CD4-positive, alpha-beta T cell (primary cell): ENCODE results near the gene HES2. TPM values are rescaled to one million over a fixed set of nuclear protein-coding genes. Genes with fewer than 3 reads are reported as not detected.
"Not testable (repeated sequence)": the region's sequence is repeated elsewhere in the genome, so short reads cannot be mapped to it uniquely, and the experiment has no call there.

Source experiments
- ATAC-seq: fragments of 200-7000 bp; cut with Tn5 transposase; one replicate; pipeline ENCODE4 v1.10.0; 2022; ENCODE audit warnings: mild to moderate bottlenecking; ENCODE audit not compliant: poor library complexity
- CTCF ChIA-PET: fragments of 350-600 bp; sonication (Branson Sonifier 250); formaldehyde crosslinking; loops from one replicate; lab custom pipeline; 2021; ENCODE audit warnings: antibody characterized with exemption, inconsistent platforms; lab: Charles Lee
- POLR2A ChIA-PET: fragments of 350-600 bp; sonication (Branson Sonifier 250); formaldehyde crosslinking; loops from one replicate; lab custom pipeline; 2021; ENCODE audit warnings: antibody characterized with exemption, inconsistent platforms; lab: Charles Lee
- DNase-seq, 14 experiments: peaks; one replicate each; pipeline ENCODE4 v3.0.0-alpha.2; 2013 to 2020; ENCODE audit warnings: mixed read lengths in 2 of 14
- H3K27ac ChIP-seq, 2 donors: one replicate each; pipeline versions ENCODE4 v1.5.1 to v1.7.0; 2013; ENCODE audit warnings: low read length in 2 of 2, low read depth in 1 of 2, mild to moderate bottlenecking in 1 of 2
- H3K27me3 ChIP-seq, 2 experiments: 1 replicate in 1 of 2; 2 replicates in 1 of 2; pipeline versions ENCODE4 v1.6.1 to v1.7.0; 2013; ENCODE audit warnings: low read length in 2 of 2, control low read depth in 1 of 2, mild to moderate bottlenecking in 1 of 2, moderate library complexity in 1 of 2; ENCODE audit not compliant: insufficient read depth in 2 of 2, control insufficient read depth in 1 of 2
- H3K36me3 ChIP-seq: one replicate; pipeline ENCODE4 v1.6.1; 2013; ENCODE audit warnings: low read length, control low read depth; ENCODE audit not compliant: insufficient read depth
- H3K4me1 ChIP-seq: one replicate; pipeline ENCODE4 v1.6.1; 2013; ENCODE audit warnings: low read length, control low read depth; ENCODE audit not compliant: insufficient read depth
- H3K4me3 ChIP-seq: one replicate; pipeline ENCODE4 v1.5.1; 2013; ENCODE audit warnings: mild to moderate bottlenecking, low read length, moderate library complexity
- H3K9me3 ChIP-seq, 2 experiments: 1 replicate in 1 of 2; 2 replicates in 1 of 2; pipeline versions ENCODE4 v1.6.1 to v1.7.0; 2013; ENCODE audit warnings: low read length in 2 of 2, mild to moderate bottlenecking in 2 of 2, control low read depth in 1 of 2, moderate library complexity in 1 of 2; ENCODE audit not compliant: control insufficient read depth in 1 of 2, insufficient read depth in 1 of 2
- H3K27ac Mint-ChIP-seq: one replicate; pipeline ENCODE4 v1.8.0; 2020; ENCODE audit warnings: mixed read lengths
- H3K27me3 Mint-ChIP-seq: one replicate; pipeline ENCODE4 v1.8.0; 2021; ENCODE audit warnings: mixed read lengths
- H3K36me3 Mint-ChIP-seq: one replicate; pipeline ENCODE4 v1.8.0; 2021; ENCODE audit warnings: low read depth, mixed read lengths
- H3K4me1 Mint-ChIP-seq: one replicate; pipeline ENCODE4 v1.8.0; 2021; ENCODE audit warnings: low read depth, mixed read lengths
- H3K4me3 Mint-ChIP-seq: one replicate; pipeline ENCODE4 v1.8.0; 2020; ENCODE audit warnings: mild to moderate bottlenecking, mixed read lengths
- H3K9me3 Mint-ChIP-seq: one replicate; pipeline ENCODE4 v1.8.0; 2020; ENCODE audit warnings: mixed read lengths
- CTCF ChIP-seq: fragments of 200-600 bp; IDR thresholded peaks from one replicate; pipeline ENCODE4 v1.8.0; 2022; ENCODE audit warnings: antibody characterized with exemption, mild to moderate bottlenecking
- intact Hi-C, 2 experiments: fragments of 100-400 bp; cut with DNase I in 1 of 2; cut with micrococcal nuclease in 1 of 2; formaldehyde crosslinking; loops; one replicate each; pipeline versions ENCODE4 v1.15.1 to v1.9.0; 2023 to 2025; cut with DNase I, micrococcal nuclease
- total RNA-seq, 174 experiments: library from RNA in 2 of 174; stranded (reverse) in 2 of 174; gene quantifications; one replicate each; pipeline ENCODE4 v1.2.3 and lab custom pipeline; 2021 to 2026

Gene HES2
- total RNA-seq, 2 experiments from 2014 or later: not detected

GRCh38 chr1:6436277-6436676 lies 16.6 kb upstream of the HES2 start:
- intact Hi-C loops: loop anchor here in 1 of 2 experiments (2.0 kb wide), 1 partner anchor 189 kb away; no protein-coding TSS in a partner anchor
- ATAC-seq, H3K4me3 ChIP-seq, H3K36me3 ChIP-seq, H3K36me3 Mint-ChIP-seq, POLR2A ChIA-PET, H3K9me3 ChIP-seq, H3K27ac Mint-ChIP-seq, H3K27ac ChIP-seq, H3K4me1 Mint-ChIP-seq, H3K27me3 ChIP-seq, H3K9me3 Mint-ChIP-seq, DNase-seq, H3K4me3 Mint-ChIP-seq: not testable (repeated sequence)
- CTCF ChIA-PET: interaction anchor here (2.0 to 5.3 kb wide), 2 partner anchors 14 to 88 kb away, joined by 7 to 77 read pairs; partner anchors contain the start of genes ESPN and HES2
- H3K27me3 Mint-ChIP-seq: peaks cover 24% of the 10 kb centered on the region
- H3K4me1 ChIP-seq: peaks cover 15% of the 10 kb centered on the region

GRCh38 chr1:6435547-6435946 lies 15.8 kb upstream of the HES2 start:
- H3K36me3 Mint-ChIP-seq: no peaks in the 10 kb centered on the region
- ATAC-seq (no peak), DNase-seq (no peak)
- CTCF ChIA-PET: no interaction called here
- H3K27ac Mint-ChIP-seq: no peak overlapping the region
- H3K4me3 Mint-ChIP-seq: no peak overlapping the region
- Histone ChIP-seq H3K27me3 (peaks cover 0 to 5% of the 10 kb centered on the region in 2 experiments), H3K4me3 (no peak overlapping the region), H3K9me3 (no peaks in the 10 kb centered on the region), H3K4me1 (peaks cover 10% of the 10 kb centered on the region), H3K36me3 (no peaks in the 10 kb centered on the region), H3K27ac (no peak overlapping the region)
- H3K4me1 Mint-ChIP-seq: peaks cover 9% of the 10 kb centered on the region
- no peaks in the 10 kb centered on the region for H3K9me3 Mint-ChIP-seq
- no peak for TF ChIP-seq CTCF
- intact Hi-C loops: no loop called here
- peaks cover 21% of the 10 kb centered on the region for H3K27me3 Mint-ChIP-seq
- POLR2A ChIA-PET: no interaction called here

GRCh38 chr1:6435129-6435528 lies 15.4 kb upstream of the HES2 start:
- ChIA-PET CTCF (no interaction called here), POLR2A (no interaction called here)
- no peak overlapping the region for H3K27ac Mint-ChIP-seq
- Histone ChIP-seq H3K36me3 (no peaks in the 10 kb centered on the region), H3K4me3 (no peak overlapping the region), H3K27me3 (peaks cover 0 to 5% of the 10 kb centered on the region in 2 experiments), H3K9me3 (no peaks in the 10 kb centered on the region), H3K4me1 (peaks cover 9% of the 10 kb centered on the region), H3K27ac (no peak overlapping the region)
- no peak for TF ChIP-seq CTCF
- no peak for ATAC-seq
- peaks cover 9% of the 10 kb centered on the region for H3K4me1 Mint-ChIP-seq
- H3K27me3 Mint-ChIP-seq: peaks cover 26% of the 10 kb centered on the region
- H3K9me3 Mint-ChIP-seq: no peaks in the 10 kb centered on the region
- no peaks in the 10 kb centered on the region for H3K36me3 Mint-ChIP-seq
- H3K4me3 Mint-ChIP-seq: no peak overlapping the region
- intact Hi-C loops: no loop called here
- no peak for DNase-seq

- Histone ChIP-seq H3K27me3 (peaks cover 0 to 5% of the 10 kb centered on the region in 2 experiments), H3K9me3 (no peaks in the 10 kb centered on the region), H3K4me1 (peaks cover 5% of the 10 kb centered on the region), H3K36me3 (no peaks in the 10 kb centered on the region), H3K4me3 (no peak overlapping the region), H3K27ac (no peak overlapping the region)
- DNase-seq: no peak
- POLR2A ChIA-PET: no interaction called here
- no peak overlapping the region for H3K4me3 Mint-ChIP-seq
- ATAC-seq: no peak
- TF ChIP-seq CTCF: no peak
- peaks cover 6% of the 10 kb centered on the region for H3K4me1 Mint-ChIP-seq
- CTCF ChIA-PET: no interaction called here
- H3K27me3 Mint-ChIP-seq: peaks cover 21% of the 10 kb centered on the region
- intact Hi-C loops: no loop called here
- no peaks in the 10 kb centered on the region for H3K36me3 Mint-ChIP-seq
- no peaks in the 10 kb centered on the region for H3K9me3 Mint-ChIP-seq
- no peak overlapping the region for H3K27ac Mint-ChIP-seq
These were observed 14.5 kb upstream of the HES2 start for GRCh38 chr1:6434186-6434585.

GRCh38 chr1:6431645-6432579 lies 12.2 kb upstream of the HES2 start:
- H3K27me3 ChIP-seq, H3K4me3 Mint-ChIP-seq, H3K9me3 Mint-ChIP-seq, POLR2A ChIA-PET, ATAC-seq, H3K4me1 ChIP-seq, H3K36me3 Mint-ChIP-seq, H3K36me3 ChIP-seq, H3K27ac ChIP-seq, H3K4me1 Mint-ChIP-seq, H3K27ac Mint-ChIP-seq, H3K4me3 ChIP-seq, intact Hi-C loops, H3K9me3 ChIP-seq: not testable (repeated sequence)
- CTCF ChIA-PET: interaction anchor here (0.6 to 2.4 kb wide), 3 partner anchors 9 to 27 kb away, joined by 3 to 12 read pairs (median 5); no protein-coding TSS in a partner anchor
- DNase-seq: peak in 1 of 14 experiments; percentile 13
- peaks cover 17% of the 10 kb centered on the region for H3K27me3 Mint-ChIP-seq
